HG02642 (cell line): ENCODE results near the gene HES5.
"Not testable (repeated sequence)": the region's sequence is repeated elsewhere in the genome, so short reads cannot be mapped to it uniquely, and the experiment has no call there.

Source experiments
- ATAC-seq: cut with Tn5 transposase; IDR thresholded peaks from one replicate; pipeline ENCODE4 v1.9.1; 2021; ENCODE audit warnings: mild to moderate bottlenecking; ENCODE audit not compliant: unreplicated experiment, poor library complexity

Gene HES5, protein sequence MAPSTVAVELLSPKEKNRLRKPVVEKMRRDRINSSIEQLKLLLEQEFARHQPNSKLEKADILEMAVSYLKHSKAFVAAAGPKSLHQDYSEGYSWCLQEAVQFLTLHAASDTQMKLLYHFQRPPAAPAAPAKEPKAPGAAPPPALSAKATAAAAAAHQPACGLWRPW

DNA sequence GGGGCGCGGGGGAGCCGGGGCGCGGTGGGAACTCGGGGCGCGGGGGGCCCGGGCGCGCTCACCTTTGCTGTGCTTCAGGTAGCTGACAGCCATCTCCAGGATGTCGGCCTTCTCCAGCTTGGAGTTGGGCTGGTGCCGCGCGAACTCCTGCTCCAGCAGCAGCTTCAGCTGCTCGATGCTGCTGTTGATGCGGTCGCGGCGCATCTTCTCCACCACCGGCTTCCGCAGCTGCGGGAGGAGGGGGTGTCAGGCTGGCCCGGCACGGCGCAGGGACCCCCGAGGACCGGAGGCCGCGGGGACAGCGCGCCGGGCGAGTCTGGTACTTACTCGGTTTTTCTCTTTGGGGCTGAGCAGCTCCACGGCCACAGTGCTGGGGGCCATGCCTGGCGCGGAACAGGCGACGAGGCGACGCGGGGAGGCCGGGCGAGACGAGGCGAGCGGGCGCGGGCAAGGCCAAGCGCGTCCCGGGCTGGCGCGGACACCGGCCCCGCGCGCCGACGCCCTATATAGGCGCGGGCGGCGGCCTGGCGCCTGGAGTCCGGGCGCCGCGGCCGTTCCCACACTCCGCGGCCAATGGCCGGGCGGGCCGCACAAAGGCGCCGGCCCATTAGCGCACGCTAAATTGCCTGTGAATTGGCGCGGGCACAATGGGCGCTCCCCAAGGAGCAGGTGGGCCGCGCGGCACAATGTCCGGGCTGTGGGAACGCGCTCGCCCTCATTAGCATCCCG, at the start of gene HES5:
Gene HES5, minus strand, starts transcription at position 480 of the 729 bp plus-strand sequence. Its CDS starts 99 bp downstream, at position 381.
- no peak for ATAC-seq

DNA sequence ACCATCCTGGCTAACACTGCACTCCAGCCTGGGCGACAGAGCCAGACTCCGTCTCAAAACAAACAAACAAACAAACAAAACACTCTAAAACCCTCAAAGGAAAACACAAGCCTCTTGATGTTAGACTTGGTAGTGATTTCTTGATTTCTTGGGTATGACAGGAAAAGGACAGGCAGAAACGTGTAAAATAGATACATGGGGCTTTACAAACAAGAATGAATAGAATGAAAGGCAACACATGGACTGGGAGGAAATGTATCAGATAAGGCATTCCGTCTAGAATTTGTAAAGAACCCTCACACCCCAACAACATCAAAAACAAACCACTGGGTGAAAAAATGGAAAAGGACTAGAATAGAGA, 48.7 kb upstream of the HES5 start:
- no peak for ATAC-seq

DNA sequence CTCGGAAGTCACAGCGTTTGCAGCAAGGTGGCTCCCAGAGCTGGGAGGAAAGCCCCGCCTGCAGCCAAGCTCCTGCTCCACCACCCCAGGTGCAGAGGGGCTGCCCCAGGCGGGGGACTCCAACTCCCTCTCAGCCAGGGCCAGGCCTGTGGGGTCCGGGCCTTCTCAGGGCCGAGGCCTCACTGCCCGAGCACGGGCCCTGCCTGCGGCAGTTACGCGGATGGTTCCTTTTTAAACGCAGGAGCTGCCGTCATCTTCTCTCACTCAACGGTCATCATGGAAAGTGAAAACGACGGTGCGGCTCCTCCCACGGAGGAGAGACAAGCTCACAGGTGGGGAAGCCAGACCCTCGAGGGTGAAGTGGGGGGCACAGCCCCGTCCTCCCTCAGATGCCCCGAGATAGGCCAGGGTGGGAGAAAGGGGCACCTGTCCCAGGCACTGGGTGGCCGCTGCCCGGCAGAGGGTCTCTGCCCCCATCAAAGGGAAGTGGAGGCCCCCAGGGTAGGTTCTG, 47.6 kb upstream of the HES5 start:
- peak; percentile 48 for ATAC-seq

DNA sequence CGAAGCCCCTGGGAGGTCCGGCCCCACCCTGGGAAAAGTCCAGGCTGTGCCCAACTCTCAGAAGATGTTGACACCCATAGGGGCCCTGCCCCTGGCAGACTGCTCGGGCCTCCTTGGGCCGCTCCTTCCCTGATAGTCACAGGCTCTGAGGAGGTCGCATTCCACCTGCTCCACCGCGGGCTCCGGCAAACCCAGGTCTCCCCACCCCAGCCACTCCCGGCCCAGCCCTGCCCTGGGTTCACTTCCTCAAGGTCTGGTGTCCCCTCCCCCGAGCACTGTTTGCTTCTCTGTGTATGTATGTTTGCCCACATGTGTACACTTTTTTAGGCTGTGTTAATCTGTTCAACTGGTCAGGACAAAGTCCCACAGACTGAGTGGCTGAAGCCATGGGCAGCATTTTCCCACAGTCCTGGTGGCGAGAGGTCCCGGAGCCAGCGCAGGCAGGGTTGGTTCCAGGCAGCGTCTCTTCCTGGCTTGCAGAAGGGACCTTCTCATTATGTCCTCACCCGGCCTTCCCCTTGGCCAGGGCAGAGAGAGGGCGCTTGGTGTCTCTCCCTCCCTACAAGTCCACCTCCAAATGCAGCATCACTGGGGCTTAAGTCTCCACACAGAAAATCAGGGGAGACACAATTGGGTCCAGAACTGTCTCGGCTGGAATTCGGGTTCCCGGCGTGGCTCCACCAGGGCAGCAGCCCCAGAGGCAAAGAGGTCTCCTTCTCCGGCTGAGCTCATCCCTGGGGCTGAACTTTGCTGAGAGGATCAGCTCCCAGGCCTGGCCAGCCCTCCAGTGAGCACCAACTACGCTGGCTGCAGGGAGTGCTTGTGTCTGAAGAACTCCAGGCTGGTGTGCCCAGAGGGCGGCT, 46.0 kb upstream of the HES5 start:
- ATAC-seq: no peak

DNA sequence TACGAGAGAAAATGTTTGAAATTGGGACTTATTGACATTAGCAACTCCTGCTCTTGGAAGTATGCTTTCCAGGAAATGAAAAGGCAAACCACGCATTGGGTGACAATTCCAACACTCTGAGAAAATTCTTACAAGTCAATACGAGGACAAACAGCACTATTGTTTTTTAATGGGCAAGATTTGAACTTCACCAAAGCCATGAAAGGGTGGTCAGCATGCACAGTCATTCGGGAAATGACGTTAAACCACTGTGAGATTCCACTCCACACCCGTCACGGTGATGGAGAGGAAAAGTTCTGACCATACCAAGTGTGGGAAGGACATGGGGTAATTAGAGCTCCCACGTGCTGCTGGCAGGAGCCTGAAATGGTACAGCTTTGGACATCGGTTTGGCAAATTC, 44.3 kb upstream of the HES5 start:
- no peak for ATAC-seq

DNA sequence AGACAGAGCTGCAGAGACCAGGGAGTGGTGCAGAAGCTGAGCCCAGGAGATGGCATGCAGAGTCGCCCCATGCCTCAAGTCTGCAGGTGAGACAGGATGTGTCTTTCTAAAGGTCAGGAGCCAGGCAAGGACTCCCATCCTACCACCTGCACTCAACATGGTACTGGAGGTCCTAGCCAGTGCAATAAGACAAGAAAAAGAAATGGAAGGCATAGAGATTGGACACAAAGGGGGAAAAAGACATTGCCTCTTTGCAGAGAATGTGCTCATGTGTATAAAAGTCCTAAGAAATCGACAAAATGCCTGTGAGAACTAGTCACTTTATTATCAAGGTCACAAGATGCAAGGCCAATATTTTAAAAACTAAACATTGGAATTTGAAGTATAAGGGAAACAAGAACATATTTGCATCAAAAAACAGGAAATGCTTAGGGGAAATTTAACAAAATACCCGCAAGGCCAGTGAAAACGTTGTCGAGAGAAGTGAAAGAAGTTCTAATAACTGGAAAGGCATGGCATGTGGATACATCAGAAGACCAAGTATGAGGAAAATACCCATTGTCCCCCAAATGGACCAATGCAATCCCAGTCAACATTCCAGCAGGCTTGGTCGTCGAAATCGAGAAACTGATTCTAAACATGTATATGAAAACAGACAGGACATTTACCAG, 43.3 kb upstream of the HES5 start:
- ATAC-seq: no peak

DNA sequence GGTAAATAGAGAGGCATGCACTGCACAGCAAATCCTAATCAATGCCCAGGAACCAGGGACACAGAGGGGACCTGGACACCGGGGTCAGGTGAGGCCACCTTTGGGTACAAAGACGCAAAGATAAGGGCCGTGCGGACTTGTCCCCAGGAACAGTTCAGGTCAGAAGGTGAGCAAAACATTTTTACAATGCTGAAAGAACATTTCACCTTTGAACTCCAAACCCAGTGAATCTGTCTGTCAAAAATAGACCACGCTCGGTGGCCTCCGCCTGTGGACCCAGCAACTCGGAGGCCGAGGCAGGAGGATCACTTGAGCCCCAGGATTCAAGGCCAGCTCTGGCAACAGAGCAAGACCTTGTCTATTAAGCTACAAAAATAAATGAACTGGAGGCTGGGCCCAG, 41.3 kb upstream of the HES5 start:
- no peak for ATAC-seq

DNA sequence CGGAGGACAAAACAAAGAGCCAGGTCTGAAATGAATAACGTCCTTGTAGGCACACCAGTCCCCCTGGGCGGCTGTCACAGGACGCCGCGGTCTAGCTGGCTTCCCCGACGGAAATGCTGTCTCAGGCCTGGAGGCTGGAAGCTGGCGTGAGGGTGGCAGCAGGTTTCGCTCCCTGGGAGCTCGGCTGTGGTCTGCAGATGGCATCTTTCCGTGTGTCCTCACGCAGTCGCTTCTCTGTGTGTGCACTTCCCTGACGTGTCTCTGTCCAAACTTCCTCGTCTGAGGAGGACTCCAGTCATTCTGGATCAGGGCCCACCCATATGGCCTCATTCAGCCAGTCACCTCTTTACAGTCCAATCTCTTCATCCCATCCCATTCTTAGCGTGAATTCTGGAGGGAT, 40.3 kb upstream of the HES5 start:
- no peak for ATAC-seq

DNA sequence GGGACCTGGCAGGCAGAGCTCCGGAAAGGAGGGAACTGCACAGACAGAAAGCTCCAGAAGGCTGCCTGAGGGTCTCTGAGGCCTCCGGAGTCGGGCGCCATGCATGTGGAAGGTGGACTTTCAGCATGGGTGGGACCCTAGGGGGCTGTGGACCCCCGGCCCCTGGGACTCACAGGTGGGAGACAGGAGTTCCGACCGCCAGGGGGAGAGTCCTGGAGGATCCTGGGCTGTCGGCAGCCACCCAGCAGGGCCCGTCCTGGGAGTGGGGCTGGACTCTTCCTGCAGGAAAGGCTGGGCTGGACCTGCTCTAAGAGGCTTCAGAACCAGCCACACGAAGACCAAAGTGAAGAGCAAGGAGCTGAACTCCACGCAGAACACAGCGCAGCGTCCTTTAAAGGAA, 39.6 kb upstream of the HES5 start:
- not testable (repeated sequence) for ATAC-seq

DNA sequence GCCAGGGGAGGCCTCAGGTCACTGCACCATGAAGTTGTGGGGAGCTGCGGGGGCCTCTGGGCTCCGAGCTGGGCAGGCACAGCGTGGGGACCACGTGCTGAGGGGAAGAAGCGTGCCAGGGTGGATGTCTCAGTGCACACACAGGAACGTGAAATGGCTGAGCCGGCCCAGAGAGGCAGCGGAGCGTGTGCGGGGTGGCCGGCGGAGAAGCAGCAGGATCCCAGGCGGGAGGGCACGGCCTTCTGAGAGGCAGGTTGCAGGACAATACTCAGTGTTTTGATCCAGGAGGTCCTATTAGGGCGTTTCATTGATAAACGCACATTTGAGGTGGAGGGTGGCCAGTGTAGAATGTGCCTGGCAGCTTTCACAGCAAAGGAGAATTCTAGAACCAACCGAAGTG, 39.0 kb upstream of the HES5 start:
- ATAC-seq: no peak

DNA sequence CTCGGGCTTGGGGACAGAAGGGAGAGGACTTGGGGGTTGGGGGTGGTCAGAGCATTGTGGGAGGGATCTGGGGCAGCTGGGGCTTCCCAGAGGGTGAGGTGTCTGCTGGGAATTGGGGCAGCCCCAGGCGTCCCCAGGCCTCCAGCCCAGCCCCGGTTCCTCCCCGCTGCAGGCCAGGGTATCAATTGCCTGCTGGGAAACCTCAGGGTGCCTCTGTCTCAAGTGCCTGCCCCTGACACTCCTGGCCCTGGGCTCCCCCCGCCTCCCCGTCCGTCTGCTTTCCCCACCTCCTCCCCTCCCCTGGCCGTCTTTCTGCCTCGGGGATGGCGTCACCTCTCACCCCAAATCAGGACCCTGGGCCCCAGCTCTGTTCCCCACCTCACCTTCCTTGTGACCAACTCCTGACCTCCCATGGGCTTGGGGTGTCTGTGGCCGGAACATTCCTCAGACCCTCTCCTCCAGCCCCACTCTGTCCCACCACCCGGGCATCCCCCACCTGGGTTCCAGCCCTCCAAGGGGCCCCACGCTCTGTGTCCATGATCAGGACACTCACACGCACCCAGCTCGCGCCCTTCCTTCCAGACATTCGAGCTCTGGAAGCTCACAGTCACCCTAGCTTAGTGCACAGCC, 38.2 kb upstream of the HES5 start:
- ATAC-seq: not testable (repeated sequence)

DNA sequence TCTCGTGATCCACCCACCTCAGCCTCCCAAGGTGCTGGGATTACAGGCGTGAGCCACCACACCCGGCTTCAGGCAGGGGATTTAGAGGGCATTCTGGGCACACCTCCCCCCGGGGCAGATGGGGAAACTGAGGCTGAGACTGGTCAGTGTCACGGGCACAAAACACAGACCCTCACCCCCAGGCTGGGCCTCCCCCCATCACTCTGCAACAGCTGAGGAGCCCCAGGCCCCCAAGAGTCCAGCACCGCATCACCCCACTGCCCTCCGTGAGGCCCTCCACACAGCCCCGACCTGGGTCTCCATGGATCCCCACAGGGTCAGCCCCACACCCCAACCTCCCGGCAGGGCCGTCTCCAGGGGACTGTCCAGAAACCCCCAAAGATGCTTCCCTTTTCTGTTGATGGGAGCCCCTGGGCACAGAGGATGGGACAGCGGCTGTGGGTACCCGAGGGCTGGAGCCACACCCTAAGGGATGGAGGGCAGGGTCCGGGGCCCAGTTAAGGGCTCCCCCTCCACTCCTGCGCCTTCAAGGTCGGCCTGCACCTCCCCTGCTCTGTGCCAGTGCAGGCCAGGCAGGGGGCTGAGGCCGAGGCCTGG, 37.1 kb upstream of the HES5 start:
- ATAC-seq: no peak

DNA sequence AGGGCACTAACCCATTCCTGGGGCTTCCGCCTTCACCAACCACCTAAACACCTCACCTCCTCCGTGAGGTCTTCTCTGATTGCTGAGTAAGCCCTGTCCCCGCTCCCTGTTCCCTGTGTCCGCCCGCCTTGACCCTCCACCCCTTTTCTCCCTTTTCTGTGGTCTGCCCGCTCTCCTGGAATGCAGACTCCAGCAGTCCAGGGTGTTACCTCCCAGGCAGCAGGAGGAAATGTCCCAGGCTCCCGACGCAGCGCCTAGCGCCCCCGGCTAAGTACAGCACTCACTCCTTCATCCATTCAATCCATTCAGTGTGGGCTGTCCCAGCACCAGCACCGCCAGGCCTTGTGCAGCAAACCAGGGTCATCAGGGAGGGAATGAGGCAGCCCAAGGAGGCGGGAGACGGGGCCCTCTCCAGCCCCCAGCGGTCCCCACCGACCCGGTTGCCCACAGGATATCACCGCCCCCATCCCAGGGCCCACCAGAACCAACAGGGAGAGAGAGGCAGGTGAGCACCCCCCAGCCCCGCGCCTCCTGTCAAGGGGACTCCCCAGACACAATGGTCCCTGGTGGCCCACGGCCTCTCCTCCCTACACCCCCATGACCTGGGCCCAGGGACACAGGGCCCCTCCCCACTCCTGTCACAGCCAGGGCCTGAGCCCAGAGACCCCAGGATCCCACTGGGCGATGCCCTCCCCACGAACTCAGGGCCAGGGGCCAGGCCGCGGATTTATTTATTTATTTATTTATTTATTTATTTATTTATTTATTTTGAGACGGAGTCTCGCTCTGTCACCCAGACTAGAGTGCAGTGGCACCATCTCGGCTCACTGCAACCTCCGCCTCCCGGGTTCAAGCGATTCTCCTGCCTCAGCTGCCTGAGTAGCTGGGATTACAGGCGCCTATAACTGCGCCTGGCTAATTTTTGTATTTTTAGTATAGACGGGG, 36.3 kb upstream of the HES5 start:
- no peak for ATAC-seq

DNA sequence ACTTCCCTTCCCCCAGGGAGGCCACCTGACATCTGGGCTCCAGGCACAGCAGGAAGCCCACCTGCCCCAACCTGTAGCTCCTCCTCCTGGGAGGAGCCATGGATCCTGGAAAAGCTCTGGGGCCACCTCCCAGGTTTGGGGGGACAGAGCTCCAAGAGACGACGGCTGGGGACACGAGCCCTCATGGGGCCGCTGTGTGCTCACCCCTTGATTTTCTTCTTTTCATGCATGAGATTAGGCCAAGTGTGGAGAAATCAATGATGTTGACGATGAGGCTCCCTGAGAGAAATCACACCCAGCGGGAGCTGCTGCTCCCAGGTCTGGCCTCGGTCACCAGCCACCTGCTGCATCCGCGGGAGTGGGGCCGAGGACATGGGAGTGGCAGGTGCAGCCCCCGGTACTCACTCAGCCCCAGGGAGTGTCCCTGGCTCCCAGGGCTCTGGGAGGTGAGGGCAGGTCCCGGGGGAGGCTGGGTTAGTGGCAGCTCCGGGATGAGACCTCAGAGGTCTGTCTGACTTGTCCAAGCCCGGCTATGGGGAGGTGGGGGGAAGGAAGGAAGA, 34.8 kb upstream of the HES5 start:
- ATAC-seq: no peak

DNA sequence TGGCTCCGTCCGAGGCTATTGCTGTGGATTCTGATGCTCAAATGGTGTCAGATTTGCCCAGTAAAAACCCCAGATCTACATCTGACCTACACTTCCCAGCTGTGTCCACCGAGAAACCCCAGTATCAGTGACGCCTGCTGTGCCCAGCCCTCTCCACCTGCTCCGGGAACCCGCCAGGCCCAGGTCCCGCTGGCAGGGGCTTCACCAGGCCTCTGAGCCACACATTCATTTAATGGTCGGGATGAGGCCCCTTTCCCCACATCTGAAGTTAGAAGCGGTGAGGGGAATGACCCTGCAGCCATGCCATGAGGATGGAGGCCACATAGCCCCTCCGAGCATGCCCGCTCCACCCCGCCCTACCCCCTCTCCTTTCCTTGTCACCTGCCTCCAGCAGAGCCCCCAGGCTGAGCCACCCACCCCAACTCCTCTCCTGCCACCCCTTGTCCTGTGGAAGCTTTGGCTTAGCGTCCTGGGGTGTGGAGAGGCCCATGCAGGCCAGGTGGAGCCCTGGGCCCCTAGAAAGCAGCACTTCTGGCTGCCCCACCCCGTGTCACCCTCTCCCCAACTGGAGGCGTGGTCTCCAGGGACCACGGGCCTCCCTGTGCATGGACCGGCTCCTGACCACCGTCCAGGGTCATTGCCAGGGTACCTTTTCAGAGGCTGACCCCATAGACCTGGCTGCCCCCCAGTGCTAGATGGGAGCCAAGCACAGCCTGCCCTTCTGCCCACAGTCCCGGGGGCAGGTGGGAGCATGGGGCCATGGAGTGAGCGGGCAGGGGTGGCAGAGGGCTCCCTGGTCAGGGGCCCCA, 34.1 kb upstream of the HES5 start:
- ATAC-seq: no peak

DNA sequence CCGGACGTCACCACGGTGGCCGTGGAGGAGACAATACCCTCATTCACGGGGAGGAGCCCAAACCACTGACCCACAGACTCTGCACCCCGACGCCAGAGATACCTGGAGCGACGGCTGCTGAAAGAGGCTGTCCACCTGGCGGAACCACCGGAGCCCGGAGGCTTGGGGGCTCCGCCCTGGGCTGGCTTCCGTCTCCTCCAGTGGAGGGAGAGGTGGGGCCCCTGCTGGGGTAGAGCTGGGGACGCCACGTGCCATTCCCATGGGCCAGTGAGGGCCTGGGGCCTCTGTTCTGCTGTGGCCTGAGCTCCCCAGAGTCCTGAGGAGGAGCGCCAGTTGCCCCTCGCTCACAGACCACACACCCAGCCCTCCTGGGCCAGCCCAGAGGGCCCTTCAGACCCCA, 33.1 kb upstream of the HES5 start:
- ATAC-seq: no peak
